HG03108 (cell line): ENCODE results near the gene P2RY13.

ENCODE experiments used
- ATAC-seq: cut with Tn5 transposase; IDR thresholded peaks from one replicate; pipeline ENCODE4 v1.9.1; 2021; ENCODE audit warnings: moderate library complexity; ENCODE audit not compliant: unreplicated experiment

P2RY13 gene

DNA sequence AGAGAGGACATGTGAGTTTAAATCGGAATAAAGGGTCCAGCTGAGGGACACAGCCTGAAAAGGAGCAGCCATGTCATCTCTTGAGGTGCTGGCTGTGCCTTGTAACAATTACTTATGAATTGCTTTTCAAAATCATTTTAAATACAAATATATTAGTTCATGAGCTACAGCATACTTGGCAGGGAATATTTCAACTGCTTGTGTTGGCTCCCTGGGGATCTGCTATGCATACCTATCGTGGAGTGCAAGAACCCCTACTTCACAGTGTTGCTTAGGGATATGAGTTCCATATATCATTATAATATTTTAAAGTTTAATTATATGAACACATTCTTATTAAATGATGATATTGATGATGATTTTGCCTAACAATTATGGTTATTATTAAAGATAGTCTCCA is 31.9 kb downstream of the P2RY13 start:
- ATAC-seq, result no peak

DNA sequence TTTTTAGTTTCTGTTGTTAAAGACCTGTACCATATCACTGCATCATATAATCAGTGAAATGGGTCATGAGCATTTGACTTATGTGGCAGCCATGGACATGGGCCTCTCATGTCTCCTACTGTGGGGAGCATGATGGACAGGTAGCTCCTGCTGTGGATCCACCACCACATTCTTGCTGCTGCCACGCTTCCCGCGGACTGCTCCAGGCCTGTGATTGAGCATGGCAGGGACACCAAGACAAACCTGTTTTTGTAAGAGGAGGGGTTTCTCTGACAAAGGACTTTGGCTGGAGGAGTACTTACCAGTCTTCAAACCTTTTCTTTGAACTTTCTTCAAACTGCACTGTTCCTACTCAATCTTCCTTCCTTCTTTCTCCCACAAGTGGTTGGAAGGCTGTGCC is 33.1 kb downstream of the P2RY13 start:
- no peak for ATAC-seq

- ATAC-seq, result no peak
Measured at GRCh38 chr3:151293127-151293526, 36.2 kb downstream of the P2RY13 start.

DNA sequence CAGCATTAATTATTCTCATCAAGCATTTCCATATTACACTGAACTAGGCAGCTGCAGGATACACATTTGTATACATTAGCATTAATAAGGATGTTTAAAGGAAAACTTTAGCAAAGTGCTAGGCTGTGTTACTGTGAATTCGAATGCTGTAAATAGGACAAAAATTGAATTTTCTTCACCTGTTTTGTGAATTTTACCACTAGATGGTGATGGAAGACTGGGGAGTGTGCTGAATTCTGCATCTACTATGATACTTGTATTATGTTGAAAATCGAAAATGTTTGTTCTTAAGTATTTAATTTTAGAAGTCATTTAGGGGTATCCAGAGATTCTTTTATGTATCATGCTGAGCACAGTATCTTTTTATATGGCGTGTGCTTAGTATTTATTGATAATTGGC is 38.7 kb downstream of the P2RY13 start:
- ATAC-seq, result no peak

- ATAC-seq, result no peak
Measured at GRCh38 chr3:151289445-151289844, 39.9 kb downstream of the P2RY13 start.

DNA sequence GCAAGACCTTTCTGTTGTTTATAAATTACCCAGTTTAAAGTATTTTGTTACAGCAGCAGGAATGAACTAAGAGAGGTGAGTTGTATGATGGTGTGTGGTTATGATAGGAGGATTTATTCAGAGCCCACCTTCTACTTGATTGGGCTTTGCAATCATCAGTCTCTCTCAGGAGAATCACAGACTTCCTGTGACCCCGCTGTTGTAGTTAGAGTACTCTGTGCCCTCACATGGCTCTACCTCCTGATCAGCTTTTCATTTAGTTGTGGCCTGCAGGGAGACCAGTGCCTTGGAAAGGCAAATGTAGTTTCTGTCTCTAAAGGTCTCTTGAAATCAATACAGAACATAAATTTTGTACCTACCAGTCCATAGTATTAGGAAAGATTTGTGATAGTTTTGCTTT is 43.4 kb downstream of the P2RY13 start:
- ATAC-seq, result no peak

- no peak for ATAC-seq
Measured at GRCh38 chr3:151283907-151284461, 45.4 kb downstream of the P2RY13 start.

DNA sequence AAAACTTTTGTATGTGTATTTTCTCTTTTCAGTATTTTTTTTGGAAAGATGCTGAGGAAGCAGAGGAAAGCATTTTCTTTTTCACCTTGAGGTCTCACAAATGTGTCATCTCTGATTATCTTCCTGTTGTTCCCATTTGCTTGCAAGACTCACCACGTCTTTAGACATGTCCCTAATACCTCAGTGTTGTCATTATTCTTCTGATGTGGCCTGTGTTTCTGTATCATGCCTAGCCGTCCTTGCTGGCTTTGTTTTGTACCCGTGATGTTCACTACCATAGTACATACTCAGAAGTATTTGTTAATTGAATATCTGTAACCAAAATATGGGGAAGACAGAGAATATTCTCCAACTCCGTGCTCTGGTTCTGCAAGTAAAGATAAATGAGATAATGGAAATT is 46.0 kb downstream of the P2RY13 start:
- no peak for ATAC-seq

- ATAC-seq, result peak; percentile 59
Measured at GRCh38 chr3:151282921-151283320, 46.4 kb downstream of the P2RY13 start.

- no peak for ATAC-seq
Measured at GRCh38 chr3:151281671-151282324, 47.6 kb downstream of the P2RY13 start.

DNA sequence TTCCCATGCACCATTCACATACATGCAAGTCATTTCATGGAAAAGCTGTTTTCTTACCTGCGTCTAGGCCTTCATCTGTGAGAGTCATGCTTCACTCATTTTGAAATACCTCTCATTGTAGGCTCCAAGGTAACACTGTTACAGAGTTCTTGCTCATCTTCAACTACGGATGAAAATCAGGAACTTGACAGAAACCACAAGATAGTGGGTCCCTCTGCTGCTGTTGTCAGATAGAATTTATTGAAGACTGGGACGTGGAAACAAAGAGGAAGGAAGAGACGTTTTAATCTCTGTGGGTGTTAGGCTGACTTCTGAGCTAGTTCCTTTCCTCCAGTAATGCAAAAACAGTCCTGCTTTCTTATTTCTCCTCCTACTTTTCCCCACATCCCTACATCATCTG is 51.1 kb downstream of the P2RY13 start, which contains the start of gene P2RY14:
P2RY14 (minus strand) TSS at position 313 of the 400 bp plus-strand sequence. CDS start 64,226 bp downstream, outside the sequence.
- no peak for ATAC-seq

- ATAC-seq, result peak; percentile 65
Measured at GRCh38 chr3:151276687-151277042, 52.7 kb downstream of the P2RY13 start.
